ENCODE results near the gene A3GALT2.
"Not testable (repeated sequence)": the region's sequence is repeated elsewhere in the genome, so short reads cannot be mapped to it uniquely, and the experiment has no call there.

The A3GALT2 gene

DNA sequence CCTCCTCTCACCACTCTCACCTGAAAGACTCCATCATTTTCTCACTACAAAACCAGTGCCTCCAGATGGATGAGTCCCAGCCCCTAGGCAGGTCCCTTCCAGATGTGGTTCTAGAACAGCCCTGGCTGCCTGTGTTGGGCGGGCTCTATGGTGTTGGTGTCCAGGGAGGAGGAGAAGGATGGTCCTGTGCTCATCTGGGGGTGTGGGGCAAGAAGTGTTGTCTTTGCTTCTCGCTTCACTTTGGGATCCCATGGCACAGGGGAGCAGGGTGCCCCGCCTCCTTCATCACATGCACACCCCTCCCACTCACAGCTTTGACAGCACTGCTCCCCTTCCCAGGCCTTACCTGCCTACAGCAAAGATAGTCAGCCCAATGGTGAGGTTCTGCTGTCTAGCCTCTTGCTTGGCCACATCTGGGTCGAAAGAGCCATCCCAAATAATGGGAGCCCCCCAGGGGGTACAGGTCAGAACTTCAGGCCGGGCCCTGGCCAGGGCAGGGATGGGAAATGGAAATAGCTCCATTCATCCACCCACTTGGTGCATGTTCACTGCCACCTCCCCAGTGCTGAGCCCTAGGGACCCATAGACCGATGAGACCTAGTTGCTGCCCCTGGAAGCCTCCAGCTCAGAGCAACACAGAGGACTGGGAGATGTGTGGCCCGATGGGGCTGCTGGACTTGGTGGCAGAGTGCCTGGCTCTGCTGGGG lies 9.0 kb downstream of the A3GALT2 start:
- no peak for DNase-seq

DNA sequence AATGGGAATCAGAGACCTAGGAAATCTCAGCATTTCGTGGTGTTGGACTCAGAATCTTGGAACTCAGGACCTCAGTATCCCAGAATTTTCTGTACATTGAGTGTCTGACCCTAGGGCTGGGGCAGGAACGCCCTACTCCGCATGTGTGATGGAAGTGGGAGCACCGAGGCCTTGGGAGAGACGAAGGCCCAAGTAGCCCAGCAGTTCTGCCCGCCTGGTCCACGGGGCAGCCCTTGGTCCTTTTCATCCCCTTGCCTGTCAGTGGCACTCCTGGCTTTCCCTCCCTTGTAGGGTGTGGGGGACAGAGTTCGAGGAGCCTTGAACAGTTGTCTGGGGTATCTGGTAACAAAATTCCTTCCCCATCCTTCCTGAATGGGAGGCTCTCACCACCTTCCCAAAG lies 10.2 kb downstream of the A3GALT2 start:
- DNase-seq = no peak

DNA sequence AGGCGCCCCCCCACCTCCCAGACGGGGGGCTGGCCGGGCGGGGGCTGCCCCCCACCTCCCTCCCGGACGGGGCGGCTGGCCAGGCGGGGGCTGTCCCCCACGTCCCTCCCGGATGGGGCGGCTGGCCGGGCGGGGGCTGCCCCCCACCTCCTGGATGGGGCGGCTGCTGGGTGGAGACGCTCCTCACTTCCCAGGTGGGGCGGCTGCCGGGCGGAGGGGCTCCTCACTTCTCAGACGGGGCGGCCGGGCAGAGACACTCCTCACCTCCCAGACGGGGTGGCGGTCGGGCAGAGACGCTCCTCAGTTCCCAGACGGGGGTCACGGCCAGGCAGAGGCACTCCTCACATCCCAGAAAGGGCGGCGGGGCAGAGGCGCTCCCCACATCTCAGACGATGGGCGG lies 11.5 kb downstream of the A3GALT2 start:
- DNase-seq = not testable (repeated sequence)

DNA sequence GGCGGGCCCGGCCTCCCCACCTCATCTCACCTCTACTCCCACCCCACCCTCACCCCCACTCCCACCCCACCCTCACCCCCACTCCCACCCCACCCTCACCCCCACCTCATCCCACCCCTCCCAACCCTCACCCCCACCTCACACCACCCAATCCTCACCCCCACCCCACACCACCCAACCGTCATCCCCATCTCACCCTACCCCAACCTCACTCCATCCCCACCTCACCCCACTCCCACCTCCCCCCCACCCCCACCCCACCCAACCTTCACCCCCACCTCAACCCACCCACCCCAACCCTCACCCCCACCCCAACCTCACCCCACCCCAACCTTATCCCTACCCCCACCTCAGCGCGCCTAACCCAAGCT lies 13.4 kb downstream of the A3GALT2 start:
- DNase-seq = no peak

DNA sequence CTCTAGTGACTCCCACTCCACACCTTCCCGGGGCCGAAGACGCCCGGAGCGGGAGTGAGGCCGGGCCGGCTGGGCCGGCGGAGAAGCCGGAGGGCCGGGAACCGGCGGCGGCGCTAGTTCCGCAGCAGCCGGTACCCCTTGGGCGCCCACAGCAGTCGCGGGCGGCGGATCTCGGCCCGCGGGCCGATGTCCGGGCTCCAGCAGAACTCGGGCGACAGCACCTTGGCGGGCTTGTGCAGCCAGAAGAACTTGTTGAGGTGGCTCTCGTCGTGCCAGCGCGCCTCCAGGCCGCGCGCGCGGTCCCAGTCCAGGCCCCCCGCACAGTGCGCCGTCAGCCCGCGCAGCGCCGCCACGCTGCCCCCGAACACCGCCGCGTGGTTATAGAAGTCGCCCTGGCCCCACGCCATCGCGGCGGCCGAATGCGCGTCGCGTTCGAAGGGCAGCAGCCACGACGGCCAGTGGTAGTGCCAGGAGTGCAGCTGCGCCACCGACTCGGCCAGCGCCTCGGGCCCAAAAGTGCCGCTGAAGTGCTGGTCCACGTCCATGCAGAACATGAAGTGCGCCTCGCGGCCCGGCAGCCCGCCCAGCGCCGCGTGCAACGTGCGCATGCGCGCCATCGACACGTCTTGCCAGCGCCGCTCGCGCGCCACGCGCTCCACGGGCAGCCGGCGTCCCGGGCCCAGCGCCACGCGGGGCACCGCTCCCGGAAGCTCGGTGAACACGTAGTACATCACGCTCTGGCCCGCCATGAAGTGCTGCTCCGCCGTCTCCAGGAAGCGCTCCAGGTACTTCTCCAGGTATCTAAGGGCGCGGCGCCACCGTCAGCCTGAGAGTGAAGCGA lies 14.0 kb downstream of the A3GALT2 start:
- DNase-seq = no peak

DNA sequence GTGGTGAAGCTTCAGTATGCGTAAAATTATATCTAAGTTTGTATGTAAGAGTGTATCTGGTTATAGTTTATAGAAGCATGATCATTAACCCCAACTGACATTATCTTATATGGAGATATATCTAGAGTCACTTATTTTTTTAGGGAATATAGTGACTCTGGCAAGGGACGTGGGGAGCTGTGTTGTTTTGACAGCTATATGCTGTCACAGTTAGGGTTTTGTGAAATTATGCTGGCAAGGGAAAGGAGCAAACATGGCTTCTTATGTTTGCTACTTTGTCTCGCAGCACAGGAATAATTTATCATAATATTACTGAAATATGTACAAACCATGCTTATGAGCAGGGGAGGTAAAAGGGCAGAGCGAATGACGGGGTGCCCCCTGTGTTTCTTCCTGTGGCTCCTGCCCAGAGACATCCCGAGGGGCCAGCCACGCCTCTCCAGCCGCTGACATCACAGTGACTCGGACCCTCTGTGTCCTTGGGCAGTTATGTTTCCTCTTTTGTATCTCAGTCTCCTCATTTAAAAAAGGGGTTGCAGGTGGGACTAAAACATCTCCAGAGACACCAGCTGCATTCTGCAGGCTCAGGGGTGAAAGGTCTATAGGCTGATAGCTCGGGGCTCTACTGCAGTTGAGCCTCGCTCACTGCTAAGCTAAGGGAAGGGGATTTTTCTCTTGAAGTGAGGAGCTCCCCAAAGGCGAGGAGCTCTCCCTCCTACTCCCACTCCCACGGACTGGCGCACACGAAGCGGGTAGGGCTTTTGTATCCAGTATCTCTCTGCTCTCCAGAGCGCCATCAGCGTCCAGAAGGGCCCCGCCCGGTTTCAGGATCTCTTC lies 14.9 kb downstream of the A3GALT2 start:
- no peak for DNase-seq

DNA sequence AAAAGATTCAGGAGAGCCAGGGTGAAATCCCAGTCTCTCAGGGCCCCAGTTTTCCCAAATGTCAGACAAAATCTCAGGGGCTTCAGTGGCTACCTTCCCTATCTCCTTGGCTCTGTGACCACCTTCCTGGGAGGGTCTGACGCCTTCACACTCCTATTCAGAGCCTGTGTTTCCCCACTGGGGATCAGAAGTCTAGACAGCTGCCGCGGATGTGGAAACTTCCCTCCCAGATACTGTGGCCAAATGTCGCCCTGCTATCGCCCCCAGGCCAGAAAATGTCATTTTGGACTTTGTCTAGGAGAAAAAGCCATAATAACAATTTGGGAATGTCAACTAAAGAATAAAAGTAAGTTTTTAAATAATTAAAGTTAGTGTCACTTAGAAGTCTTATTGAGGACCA lies 15.9 kb downstream of the A3GALT2 start:
- DNase-seq = no peak

DNA sequence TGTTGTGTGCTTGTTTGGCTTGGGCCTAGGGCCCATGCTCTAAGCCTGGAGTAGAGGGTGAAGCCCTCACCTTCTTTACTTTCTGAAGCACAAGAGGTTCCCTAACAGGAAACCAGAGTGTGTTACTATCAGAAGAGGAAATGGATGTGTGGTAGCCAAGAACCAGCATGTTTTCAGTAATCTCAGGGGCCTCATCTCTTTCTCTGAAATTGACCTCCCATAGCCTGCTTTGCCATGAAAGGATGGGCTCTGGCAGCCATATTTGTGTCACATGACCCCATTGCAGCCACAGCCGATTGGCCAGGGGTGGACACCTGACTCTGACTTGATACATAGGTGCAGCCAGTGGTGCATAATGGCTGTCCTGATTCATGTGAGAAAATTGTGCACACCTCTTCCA lies 18.6 kb downstream of the A3GALT2 start:
- no peak for DNase-seq

DNA sequence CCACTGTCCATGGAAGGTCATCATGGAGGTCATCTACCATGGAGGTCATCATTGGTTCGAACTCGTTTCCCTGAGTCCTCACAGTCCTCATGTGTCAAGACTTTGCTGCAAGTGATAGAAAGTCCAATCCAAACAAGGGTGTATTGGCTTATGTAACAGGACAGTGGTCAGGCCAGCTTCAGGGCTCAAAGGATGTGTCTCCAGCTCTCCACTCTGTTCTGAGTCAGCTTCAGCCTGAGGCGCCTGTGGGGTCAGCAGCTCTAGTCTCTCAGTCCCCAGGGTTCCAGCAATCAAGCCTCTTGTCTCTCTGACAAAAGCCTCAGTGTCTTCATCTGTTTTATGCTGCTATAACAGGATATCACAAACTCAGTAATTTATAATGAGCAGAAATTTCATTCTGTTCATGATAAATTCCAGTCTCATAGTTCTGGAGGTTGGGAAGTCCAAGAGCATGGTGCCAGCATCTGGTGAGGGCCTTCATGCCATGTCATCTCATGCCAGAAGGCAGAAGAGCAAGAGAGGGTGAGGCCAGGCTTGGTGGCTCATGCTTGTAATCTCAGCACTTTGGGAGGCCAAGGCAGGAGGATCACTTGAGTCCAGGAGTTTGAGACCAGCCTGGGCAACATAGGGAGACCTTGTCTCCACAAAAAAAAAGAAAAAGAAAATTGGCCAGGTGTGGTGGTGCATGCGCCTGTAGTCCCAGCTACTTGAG lies 19.5 kb downstream of the A3GALT2 start:
- peak; percentile 59 for DNase-seq

DNA sequence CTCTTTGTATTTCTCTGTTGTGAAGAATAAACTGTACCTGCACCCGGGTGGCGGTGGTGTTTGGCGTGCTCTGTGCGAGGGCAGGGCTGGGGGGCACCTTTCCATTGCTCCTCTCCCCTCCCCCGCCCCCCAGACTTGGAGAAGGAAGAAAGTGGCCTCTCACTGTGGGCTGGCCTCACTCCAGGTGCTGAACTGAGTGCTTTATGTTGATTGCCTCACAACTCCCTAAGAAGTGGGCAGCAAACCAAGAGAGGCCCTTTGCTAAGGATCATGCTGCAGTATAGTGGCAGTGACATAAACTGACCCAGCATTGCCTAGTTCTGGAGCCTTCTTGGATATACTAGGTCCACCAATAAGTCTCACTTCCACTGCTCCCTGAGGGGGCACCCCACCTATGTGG lies 20.2 kb downstream of the A3GALT2 start:
- DNase-seq = peak; percentile 42

DNA sequence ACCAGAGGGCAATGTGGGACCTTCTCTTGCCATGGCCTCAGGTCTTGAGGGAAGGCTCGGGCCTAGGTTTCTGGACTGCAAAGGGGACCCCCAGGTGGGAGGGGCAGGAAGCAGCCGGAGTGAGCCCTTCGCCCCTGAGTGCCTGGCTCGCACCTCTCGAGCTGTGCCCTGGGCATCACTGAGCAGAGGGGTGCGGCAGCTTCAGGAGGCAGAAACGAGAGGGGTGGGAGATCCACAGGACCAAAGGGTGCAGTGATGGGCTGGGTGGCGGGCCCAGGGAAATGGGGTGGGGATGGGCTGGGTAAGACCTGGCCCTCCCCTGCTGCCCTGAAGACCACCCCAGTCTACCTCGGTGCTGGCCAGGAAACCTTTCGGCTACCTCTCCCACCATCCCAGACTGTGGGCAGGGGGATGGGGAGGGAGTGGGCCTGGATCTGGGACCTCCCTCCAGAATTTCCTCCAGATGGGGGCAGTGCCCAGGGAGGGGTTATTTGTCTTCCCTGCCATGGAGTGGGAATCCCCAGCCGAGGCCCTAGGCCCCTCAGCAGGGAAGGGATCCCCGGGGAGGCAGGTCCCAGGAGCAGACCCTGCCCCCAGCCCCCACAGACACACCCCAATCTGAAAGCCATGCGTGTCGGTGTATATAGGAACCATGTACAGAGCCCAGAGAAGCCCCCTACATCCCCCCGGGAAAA lies 21.3 kb downstream of the A3GALT2 start:
- no peak for DNase-seq

DNA sequence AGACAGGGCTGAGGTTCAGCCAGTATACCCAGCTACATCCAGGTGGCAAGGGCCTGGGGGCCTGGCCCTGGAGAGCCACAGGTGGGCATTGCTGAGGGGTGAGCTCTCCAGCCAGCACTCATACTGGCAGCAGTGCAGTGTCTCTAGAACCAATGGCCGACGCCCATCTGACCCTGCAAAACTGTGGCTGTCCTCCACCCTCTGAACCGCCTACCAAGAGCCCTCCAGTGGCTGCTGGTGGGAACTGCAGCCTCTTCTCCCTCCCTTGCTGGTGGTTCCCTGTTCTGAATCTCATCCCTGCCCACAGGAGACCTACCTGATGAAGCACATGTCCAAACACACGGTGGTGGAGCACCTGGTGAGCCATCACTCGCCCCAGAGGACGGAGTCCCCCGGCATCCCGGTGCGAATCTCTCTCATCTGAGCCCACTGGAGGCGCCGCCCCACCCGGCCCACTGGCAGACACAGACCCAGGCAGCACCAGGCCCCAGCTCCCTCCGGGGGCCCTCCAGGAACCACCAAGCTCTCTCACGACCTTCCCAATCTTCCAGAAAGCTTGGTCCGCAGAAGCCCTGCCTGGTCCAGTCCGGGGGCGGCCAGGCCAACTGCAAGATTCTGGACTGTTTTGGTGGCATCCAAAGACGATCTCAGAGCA lies 22.1 kb downstream of the A3GALT2 start:
- DNase-seq = peak; percentile 70

DNA sequence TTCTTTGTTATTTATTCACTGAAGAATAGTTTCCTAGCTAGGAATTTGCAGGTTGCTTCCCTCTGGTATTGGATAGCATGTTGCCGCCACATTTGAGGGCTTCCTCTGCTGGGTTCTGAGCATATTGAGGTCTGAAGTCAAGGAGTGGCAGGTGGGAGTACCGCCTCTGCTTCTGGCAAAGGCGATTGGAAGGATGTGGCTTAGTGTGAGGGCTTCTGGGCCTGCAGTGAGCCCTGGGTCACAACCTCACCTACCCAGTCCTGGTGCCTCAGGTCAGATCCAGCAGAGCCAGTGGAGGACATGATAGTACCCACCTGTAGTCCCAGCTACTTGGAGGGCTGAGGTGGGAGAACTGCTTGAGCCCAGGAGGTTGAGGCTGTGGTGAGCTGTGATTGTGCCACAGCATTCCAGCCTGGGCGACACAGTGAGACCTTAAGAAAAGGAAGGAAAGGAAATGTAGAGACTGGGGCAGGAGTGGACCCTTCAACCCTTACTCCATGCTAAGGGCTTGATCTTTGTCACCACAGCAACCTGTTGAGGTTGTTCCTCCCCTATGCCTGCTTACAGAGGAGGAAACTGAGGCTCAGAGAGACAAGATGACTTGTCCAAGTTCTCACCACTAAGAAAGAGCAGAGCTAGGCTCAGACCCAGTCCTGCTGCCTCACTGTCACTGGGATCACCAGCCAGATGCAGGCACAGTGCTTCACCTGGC lies 22.8 kb downstream of the A3GALT2 start:
- no peak for DNase-seq

DNA sequence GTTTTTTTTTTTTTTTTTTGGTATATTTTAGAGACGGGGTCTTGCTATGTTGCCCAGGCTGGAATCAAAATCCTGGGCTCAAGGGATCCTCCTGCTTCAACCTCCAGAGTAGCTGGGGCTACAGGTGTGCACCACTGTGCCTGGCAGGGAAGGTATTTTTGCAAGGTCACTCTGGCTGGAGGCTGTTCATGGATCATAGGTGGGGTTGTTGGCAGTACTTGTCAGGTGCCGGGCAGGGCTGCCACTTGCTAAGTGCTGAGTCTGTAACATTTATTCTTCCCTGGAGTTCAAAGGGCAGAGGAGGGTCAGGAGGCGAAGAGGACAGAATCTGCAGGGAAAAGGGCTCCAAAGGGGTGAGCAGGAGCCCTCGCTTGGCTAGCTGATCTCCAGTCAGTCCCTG lies 24.1 kb downstream of the A3GALT2 start:
- DNase-seq = no peak

DNA sequence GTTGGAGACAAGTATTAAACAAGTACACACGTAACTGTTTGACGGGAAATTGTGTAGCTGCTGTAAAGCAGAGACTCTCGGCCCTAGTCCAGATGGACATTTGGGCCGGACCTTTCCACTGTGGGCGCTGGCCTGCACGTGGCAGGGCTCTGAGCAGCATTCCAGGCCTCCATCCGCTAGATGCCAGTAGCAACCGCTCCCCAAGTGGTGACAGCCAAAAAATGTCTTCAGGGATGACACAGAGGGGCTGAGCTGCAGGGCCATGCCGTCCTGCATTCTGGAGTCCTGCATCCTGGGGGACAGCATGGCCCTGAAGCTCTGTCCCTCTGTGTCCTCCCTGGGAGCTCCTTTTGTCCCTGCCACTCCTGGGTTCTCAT lies 24.8 kb downstream of the A3GALT2 start:
- DNase-seq = no peak

DNA sequence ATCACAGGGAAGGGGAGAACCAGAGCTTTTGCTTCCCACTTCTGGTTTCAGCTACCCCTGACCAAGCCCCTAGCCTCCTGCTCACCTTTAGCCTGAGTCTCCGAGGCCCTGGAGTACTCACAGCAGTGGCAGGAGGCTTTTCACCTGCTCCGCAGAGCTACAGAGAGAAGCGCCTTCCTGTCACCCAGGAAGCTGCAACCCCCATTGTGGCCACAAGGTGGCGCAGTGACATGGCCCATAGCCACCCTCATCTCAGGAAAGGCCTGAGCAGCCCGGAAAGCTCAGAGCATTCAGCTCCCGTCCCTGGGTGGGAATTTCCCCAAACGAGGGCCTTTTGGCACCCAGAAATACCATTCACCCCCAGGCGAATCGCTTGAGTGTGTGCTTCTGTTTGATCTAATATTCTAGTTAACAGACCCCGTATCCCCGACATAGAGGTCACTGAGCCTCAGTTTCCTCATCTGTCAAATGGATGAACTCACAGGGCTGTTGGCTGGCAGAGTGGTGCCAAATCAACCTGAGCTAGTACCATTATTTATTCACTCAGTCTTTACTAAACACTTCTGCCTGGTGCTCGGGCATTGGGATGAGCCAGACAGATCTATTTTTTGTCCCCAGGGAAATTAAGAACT lies 25.3 kb downstream of the A3GALT2 start:
- peak; percentile 81 for DNase-seq

DNA sequence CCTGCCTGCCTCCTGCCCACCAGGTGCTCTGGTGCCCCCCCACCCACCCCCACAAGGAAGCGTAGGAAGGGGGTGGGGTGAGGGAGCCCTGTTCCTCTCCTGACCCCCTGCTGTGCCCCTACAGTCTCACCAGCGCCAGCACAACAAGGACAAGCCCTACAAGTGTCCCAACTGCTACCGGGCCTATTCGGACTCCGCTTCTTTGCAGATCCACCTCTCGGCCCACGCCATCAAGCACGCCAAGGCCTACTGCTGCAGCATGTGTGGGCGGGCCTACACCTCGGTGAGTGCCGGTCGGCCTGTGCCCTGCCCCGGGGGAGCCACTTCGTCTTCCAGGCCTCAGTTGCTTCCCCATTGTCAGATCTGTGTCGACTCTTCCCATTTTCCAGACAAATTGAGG lies 25.9 kb downstream of the A3GALT2 start:
- DNase-seq = no peak

DNA sequence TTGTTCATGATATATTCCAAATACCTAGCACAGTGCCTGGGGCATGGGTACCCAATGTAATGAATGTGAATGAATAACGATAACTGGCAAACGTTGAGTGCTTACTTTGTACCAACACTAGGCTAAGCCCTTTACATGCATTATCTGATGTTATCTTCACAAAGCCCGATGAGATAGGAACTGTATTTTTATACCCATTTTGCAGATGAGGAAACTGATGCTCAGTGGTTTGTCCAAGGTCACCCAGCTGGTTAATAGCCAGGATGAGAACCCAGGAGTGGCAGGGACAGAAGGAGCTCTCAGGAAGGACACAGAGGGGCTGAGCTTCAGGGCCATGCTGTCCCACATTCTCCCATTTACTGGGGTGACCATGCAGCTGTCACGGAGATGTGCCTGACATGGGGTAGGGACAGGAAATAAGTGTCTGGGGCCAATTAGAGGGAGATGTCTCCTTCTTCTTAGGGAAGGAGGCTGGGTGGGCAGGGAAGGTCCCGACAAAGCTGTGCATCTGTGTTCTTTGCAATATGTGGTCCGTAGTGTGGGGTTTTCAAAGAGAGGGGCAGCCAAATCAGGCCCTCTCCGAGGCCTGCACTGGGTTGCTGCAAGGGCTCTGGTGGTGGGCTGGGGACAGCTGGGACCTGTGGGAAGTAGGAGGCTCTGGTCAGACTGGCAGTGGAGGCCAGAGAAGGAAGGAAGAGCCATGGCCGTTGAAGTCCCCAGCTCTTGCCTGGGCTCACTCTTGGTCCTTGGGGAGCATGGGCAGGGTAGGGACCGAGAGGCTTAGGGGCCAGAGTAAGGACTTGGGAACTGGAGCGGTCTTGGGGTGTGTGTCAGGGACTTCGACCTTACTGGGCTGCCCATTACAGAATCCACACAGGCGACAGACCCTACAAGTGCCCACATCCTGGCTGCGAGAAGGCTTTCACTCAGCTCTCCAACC lies 26.6 kb downstream of the A3GALT2 start:
- DNase-seq = no peak

DNA sequence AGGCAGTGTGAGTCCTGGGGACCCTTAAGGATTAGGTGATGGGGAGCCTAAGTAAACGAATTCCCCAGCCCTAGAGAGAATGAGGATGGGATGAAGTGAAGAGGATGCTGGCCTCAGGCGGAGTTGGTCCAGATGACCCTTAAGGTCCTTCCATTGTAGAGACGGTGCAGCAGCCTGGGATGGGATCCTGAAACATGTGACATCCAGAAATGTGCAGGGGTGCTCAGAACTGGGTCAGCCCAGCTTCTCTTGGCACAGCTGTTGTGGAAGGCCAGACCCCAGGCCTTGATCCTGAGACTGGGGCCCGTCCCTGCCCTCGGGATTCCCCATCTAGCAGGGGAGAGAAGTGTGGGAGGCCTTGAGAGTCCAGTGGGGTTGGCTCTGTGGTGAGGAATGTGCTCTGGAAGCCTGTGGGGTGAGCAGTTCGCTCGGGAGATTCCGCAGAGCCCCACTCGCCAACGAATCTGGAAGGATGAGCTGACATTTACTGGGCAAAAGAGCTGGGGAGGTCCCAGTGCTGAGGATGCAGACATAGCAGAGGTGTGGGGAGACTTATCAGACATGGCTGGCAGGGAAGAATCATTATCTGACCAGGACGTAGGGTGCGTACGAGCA lies 28.1 kb downstream of the A3GALT2 start:
- DNase-seq = no peak

Data from EL (cell line).